ENCODE measurements around the gene SERINC3. TPM values are rescaled to one million over a fixed set of nuclear protein-coding genes. Genes with fewer than 3 reads are reported as not detected.

Gene SERINC3
- total RNA-seq, 3 donors from 2014 or later, result 103 to 128 (median 110) TPM

- intact Hi-C loops (cut with DNase I, micrococcal nuclease), result no loop called here
- no peak for DNase-seq
Observed at GRCh38 chr20:44459271-44459670, 62.6 kb downstream of the SERINC3 start.

GRCh38 chr20:44457016-44457415 is 64.9 kb downstream of the SERINC3 start:
- H3K9me3 ChIP-seq, result no peaks in the 10 kb centered on the region
- peak; percentile 65 for ATAC-seq
- no peaks in the 10 kb centered on the region for H3K36me3 ChIP-seq (ENCODE audit: low read depth)
- DNase-seq, result peak; percentile 56 to 75 (median 61)
- no peak overlapping the region for H3K4me3 ChIP-seq
- TF ChIP-seq, protein P1, sequence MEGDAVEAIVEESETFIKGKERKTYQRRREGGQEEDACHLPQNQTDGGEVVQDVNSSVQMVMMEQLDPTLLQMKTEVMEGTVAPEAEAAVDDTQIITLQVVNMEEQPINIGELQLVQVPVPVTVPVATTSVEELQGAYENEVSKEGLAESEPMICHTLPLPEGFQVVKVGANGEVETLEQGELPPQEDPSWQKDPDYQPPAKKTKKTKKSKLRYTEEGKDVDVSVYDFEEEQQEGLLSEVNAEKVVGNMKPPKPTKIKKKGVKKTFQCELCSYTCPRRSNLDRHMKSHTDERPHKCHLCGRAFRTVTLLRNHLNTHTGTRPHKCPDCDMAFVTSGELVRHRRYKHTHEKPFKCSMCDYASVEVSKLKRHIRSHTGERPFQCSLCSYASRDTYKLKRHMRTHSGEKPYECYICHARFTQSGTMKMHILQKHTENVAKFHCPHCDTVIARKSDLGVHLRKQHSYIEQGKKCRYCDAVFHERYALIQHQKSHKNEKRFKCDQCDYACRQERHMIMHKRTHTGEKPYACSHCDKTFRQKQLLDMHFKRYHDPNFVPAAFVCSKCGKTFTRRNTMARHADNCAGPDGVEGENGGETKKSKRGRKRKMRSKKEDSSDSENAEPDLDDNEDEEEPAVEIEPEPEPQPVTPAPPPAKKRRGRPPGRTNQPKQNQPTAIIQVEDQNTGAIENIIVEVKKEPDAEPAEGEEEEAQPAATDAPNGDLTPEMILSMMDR (IDR thresholded peaks at IDR 0.05), result no peak
- intact Hi-C loops (cut with DNase I, micrococcal nuclease), result no loop called here
- H3K4me1 ChIP-seq (ENCODE audit: low read depth), result peaks cover 6% of the 10 kb centered on the region

More at GRCh38 chr20:44459271-44459670, 62.6 kb downstream of the SERINC3 start:
- Histone ChIP-seq H3K36me3 (ENCODE audit: low read depth) (no peaks in the 10 kb centered on the region), H3K4me3 (no peak overlapping the region), H3K9me3 (no peaks in the 10 kb centered on the region), H3K4me1 (ENCODE audit: low read depth) (peaks cover 6% of the 10 kb centered on the region)
- TF ChIP-seq, protein P1 (IDR thresholded peaks at IDR 0.05), result no peak
- no peak for ATAC-seq

GRCh38 chr20:44456611-44457010 is 65.3 kb downstream of the SERINC3 start:
- no peaks in the 10 kb centered on the region for H3K9me3 ChIP-seq
- intact Hi-C loops (cut with DNase I, micrococcal nuclease), result no loop called here
- H3K4me3 ChIP-seq, result no peak overlapping the region
- TF ChIP-seq, protein P1 (IDR thresholded peaks at IDR 0.05), result no peak
- DNase-seq (no peak), ATAC-seq (no peak)
- H3K36me3 ChIP-seq (ENCODE audit: low read depth), result no peaks in the 10 kb centered on the region
- H3K4me1 ChIP-seq (ENCODE audit: low read depth), result peaks cover 6% of the 10 kb centered on the region

DNA sequence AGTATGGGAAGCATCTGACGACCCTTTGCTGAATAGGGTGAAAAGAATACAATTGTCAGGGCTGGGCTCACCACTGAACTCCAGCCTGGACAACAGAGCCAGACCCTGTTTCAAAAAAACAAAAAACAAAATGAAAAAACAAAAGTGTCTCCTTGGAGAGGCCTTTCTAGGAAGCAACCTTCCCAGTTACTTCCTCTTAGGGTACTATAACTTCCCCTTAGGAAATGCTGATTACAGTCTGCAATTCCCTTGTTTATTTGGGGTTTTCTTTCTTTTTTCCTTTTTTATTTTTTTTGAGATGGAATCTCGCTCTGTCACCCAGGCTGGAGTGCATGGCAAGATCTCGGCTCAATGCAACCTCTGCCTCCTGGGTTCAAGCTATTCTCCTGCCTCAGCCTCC is 66.7 kb downstream of the SERINC3 start:
- TF ChIP-seq, protein P1 (IDR thresholded peaks at IDR 0.05), result no peak
- intact Hi-C loops (cut with DNase I, micrococcal nuclease), result no loop called here
- Histone ChIP-seq H3K9me3 (no peaks in the 10 kb centered on the region), H3K4me3 (no peak overlapping the region), H3K4me1 (ENCODE audit: low read depth) (peaks cover 6% of the 10 kb centered on the region), H3K36me3 (ENCODE audit: low read depth) (no peaks in the 10 kb centered on the region)
- ATAC-seq, result no peak
- DNase-seq, result no peak

GRCh38 chr20:44454306-44454963 is 67.4 kb downstream of the SERINC3 start:
- DNase-seq, result no peak
- H3K4me1 ChIP-seq (ENCODE audit: low read depth), result peaks cover 6% of the 10 kb centered on the region
- intact Hi-C loops (cut with DNase I, micrococcal nuclease), result no loop called here
- TF ChIP-seq, protein P1 (IDR thresholded peaks at IDR 0.05), result no peak
- H3K36me3 ChIP-seq (ENCODE audit: low read depth), result no peaks in the 10 kb centered on the region
- no peaks in the 10 kb centered on the region for H3K9me3 ChIP-seq
- no peak overlapping the region for H3K4me3 ChIP-seq
- ATAC-seq, result no peak

All from mucosa of descending colon (tissue), 3 donors.